H1 (cell line): Measurements from ENCODE around the gene UBE2V1. TPM values are rescaled to one million over a fixed set of nuclear protein-coding genes. Genes with fewer than 3 reads are reported as not detected.

Source experiments
- CTCF ChIA-PET: fragments of 300-600 bp; sonication (Branson Sonifier 250); formaldehyde crosslinking; loops from one replicate; lab custom pipeline; 2021; ENCODE audit not compliant: partially characterized antibody; lab: Charles Lee
- POLR2A ChIA-PET: fragments of 300-600 bp; sonication (Branson Sonifier 250); formaldehyde crosslinking; loops from one replicate; lab custom pipeline; 2021; ENCODE audit warnings: inconsistent platforms; ENCODE audit not compliant: partially characterized antibody; lab: Charles Lee
- DNase-seq, 2 experiments: peaks; one replicate each; pipeline versions ENCODE4 v3.0.0 to v3.0.0-alpha.2; 2010 to 2022; ENCODE audit warnings: low spot score in 2 of 2, low read depth in 1 of 2, mixed read lengths in 1 of 2
- FAIRE-seq: peaks from 2 replicates; lab custom pipeline; 2011; peaks lifted over from hg19 to GRCh38; lab: Jason Lieb, UNC
- H2AFZ ChIP-seq: 2 replicates; pipeline ENCODE4 v1.8.1; 2012; ENCODE audit warnings: low read length, inconsistent platforms
- H2AK5ac ChIP-seq: 2 replicates; pipeline ENCODE4 v1.6.1; 2013; ENCODE audit warnings: low read depth, low read length
- H2BK120ac ChIP-seq: replicated peaks from 2 replicates; pipeline ENCODE3; 2013; ENCODE audit warnings: low read depth, low read length, inconsistent platforms
- H2BK12ac ChIP-seq: 2 replicates; pipeline ENCODE4 v1.6.1; 2013; ENCODE audit warnings: low read depth, low read length
- H2BK15ac ChIP-seq: 2 replicates; pipeline ENCODE4 v1.6.1; 2013; ENCODE audit warnings: low read length
- H2BK20ac ChIP-seq: 2 replicates; pipeline ENCODE4 v1.6.1; 2013; ENCODE audit warnings: low read length
- H2BK5ac ChIP-seq: 2 replicates; pipeline ENCODE4 v1.6.1; 2013; ENCODE audit warnings: low read depth, low read length
- H3K14ac ChIP-seq: 2 replicates; pipeline ENCODE4 v1.6.1; 2013; ENCODE audit warnings: inconsistent platforms; ENCODE audit not compliant: insufficient read length
- H3K18ac ChIP-seq: 2 replicates; pipeline ENCODE4 v1.6.1; 2013; ENCODE audit warnings: low read length; ENCODE audit errors: extremely low read depth
- H3K23ac ChIP-seq: 2 replicates; pipeline ENCODE4 v1.6.1; 2013; ENCODE audit warnings: inconsistent platforms; ENCODE audit not compliant: insufficient read length
- H3K23me2 ChIP-seq: 2 replicates; pipeline ENCODE4 v1.6.1; 2013; ENCODE audit warnings: low read depth, low read length
- H3K27ac ChIP-seq: 2 replicates; pipeline ENCODE4 v1.6.1; 2011; ENCODE audit warnings: low read depth, low read length, inconsistent platforms
- H3K27me3 ChIP-seq, 4 experiments: replicated peaks in 1 of 4; 1 replicate in 1 of 4; 2 replicates in 3 of 4; pipeline versions ENCODE4 v1.6.1 to v1.8.1; 2011 to 2013; ENCODE audit warnings: low read length in 3 of 4, mild to moderate bottlenecking in 3 of 4, inconsistent platforms in 2 of 4, mixed read lengths in 2 of 4, moderate library complexity in 1 of 4; ENCODE audit not compliant: control insufficient read depth in 3 of 4, insufficient read depth in 3 of 4; ENCODE audit errors: extremely low read depth in 1 of 4
- H3K36me3 ChIP-seq, 4 experiments: 2 replicates each; pipeline versions ENCODE4 v1.6.1 to v1.8.1; 2011 to 2013; ENCODE audit warnings: mild to moderate bottlenecking in 4 of 4, low read length in 3 of 4, moderate library complexity in 2 of 4, control low read depth in 1 of 4, inconsistent platforms in 1 of 4; ENCODE audit not compliant: insufficient read depth in 4 of 4, control insufficient read depth in 2 of 4
- H3K4ac ChIP-seq: replicated peaks from 2 replicates; pipeline ENCODE3; 2013; ENCODE audit warnings: low read length, low read depth, mixed read lengths, inconsistent platforms; ENCODE audit not compliant: insufficient read length
- H3K4me1 ChIP-seq, 4 experiments: replicated peaks in 1 of 4; 1 replicate in 1 of 4; 2 replicates in 3 of 4; pipeline versions ENCODE4 v1.6.1 to v1.8.1; 2011 to 2013; ENCODE audit warnings: low read length in 3 of 4, inconsistent platforms in 2 of 4, mixed read lengths in 1 of 4; ENCODE audit not compliant: insufficient read depth in 4 of 4, control insufficient read depth in 3 of 4
- H3K4me2 ChIP-seq, 2 experiments: 2 replicates each; pipeline versions ENCODE4 v1.6.1 to v1.8.1; 2011 to 2013; ENCODE audit warnings: low read depth in 2 of 2, low read length in 2 of 2, control low read depth in 1 of 2, inconsistent platforms in 1 of 2, mild to moderate bottlenecking in 1 of 2; ENCODE audit not compliant: insufficient read depth in 1 of 2
- H3K4me3 ChIP-seq, 4 experiments: fragments of 200-600, 300-600 bp in 1 of 4; sonication (generic), shearing (Covaris generic), sonication (Bioruptor Twin) in 1 of 4; 2 replicates each; pipeline versions ENCODE4 v1.5.1 to v1.8.1; 2011 to 2016; ENCODE audit warnings: low read length in 4 of 4, low read depth in 3 of 4, control low read depth in 2 of 4, inconsistent platforms in 2 of 4, mild to moderate bottlenecking in 2 of 4, mixed read lengths in 1 of 4, moderate library complexity in 1 of 4; ENCODE audit not compliant: insufficient read depth in 2 of 4; ENCODE audit errors: extremely low read depth in 1 of 4
- H3K56ac ChIP-seq: replicated peaks from 2 replicates; pipeline ENCODE3; 2013; ENCODE audit warnings: low read depth, mild to moderate bottlenecking, mixed read lengths, low read length, inconsistent platforms; ENCODE audit not compliant: insufficient read length
- H3K79me1 ChIP-seq: 2 replicates; pipeline ENCODE4 v1.6.1; 2013; ENCODE audit warnings: low read depth, low read length, control low read depth
- H3K79me2 ChIP-seq, 2 experiments: 2 replicates each; pipeline versions ENCODE4 v1.6.1 to v1.8.1; 2012 to 2013; ENCODE audit warnings: low read length in 2 of 2, mild to moderate bottlenecking in 2 of 2, inconsistent platforms in 1 of 2; ENCODE audit not compliant: insufficient read depth in 2 of 2, control insufficient read depth in 1 of 2
- H3K9ac ChIP-seq, 4 experiments: replicated peaks in 1 of 4; 1 replicate in 1 of 4; 2 replicates in 3 of 4; pipeline versions ENCODE4 v1.6.1 to v1.8.1; 2011 to 2013; ENCODE audit warnings: low read depth in 3 of 4, low read length in 3 of 4, control low read depth in 2 of 4, mild to moderate bottlenecking in 2 of 4, moderate library complexity in 2 of 4, inconsistent platforms in 1 of 4; ENCODE audit errors: extremely low read depth in 1 of 4
- H3K9me3 ChIP-seq, 2 experiments: 2 replicates each; pipeline versions ENCODE4 v1.6.1 to v1.8.1; 2012 to 2013; ENCODE audit warnings: mild to moderate bottlenecking in 2 of 2, moderate library complexity in 2 of 2, control low read depth in 1 of 2, inconsistent platforms in 1 of 2, low read depth in 1 of 2, low read length in 1 of 2, mixed read lengths in 1 of 2; ENCODE audit not compliant: insufficient read depth in 2 of 2
- H4K20me1 ChIP-seq, 2 experiments: replicated peaks in 1 of 2; 2 replicates each; pipeline versions ENCODE3 to v1.8.1; 2011 to 2013; ENCODE audit warnings: inconsistent platforms in 2 of 2, low read length in 2 of 2, mild to moderate bottlenecking in 1 of 2; ENCODE audit not compliant: insufficient read depth in 2 of 2, control insufficient read depth in 1 of 2
- H4K5ac ChIP-seq: 2 replicates; pipeline ENCODE4 v1.6.1; 2013; ENCODE audit warnings: low read length, low read depth, mixed read lengths, inconsistent platforms; ENCODE audit not compliant: insufficient read length
- H4K8ac ChIP-seq: 2 replicates; pipeline ENCODE4 v1.8.0; 2013; ENCODE audit warnings: mild to moderate bottlenecking, moderate library complexity, low read length, inconsistent platforms; ENCODE audit not compliant: insufficient read depth; ENCODE audit errors: extremely low read depth
- H4K91ac ChIP-seq: replicated peaks from 2 replicates; pipeline ENCODE3; 2013; ENCODE audit warnings: low read length, mixed read lengths, inconsistent platforms; ENCODE audit not compliant: insufficient read length
- BCL11A ChIP-seq, 2 experiments: IDR thresholded peaks; one replicate each; pipeline ENCODE4 v1.6.1; 2011; ENCODE audit warnings: low read depth in 2 of 2, low read length in 2 of 2, mild to moderate bottlenecking in 2 of 2
- CBX5 ChIP-seq: fragments of 300-800, 300-1000 bp; sonication (generic); IDR thresholded peaks from 2 replicates; pipeline ENCODE4 v1.7.1; 2016; ENCODE audit warnings: antibody characterized with exemption, low read length, low read depth
- CREB1 ChIP-seq: IDR thresholded peaks from 2 replicates; pipeline ENCODE4 v1.6.1; 2012; ENCODE audit warnings: inconsistent platforms
- GTF2F1 ChIP-seq: IDR thresholded peaks from 2 replicates; pipeline ENCODE4 v1.6.1; 2012; ENCODE audit warnings: low read depth, low read length, improper control_type of control experiment, borderline replicate concordance
- KDM4A ChIP-seq: IDR thresholded peaks from one replicate; pipeline ENCODE4 v1.7.1; 2012; ENCODE audit warnings: low read depth, mild to moderate bottlenecking, moderate library complexity, low read length, inconsistent platforms; ENCODE audit not compliant: severe bottlenecking
- POLR2A ChIP-seq, 2 experiments: IDR thresholded peaks; 1 replicate in 1 of 2; 2 replicates in 1 of 2; pipeline ENCODE4 v1.6.1; 2011; ENCODE audit warnings: low read depth in 2 of 2, low read length in 2 of 2, mild to moderate bottlenecking in 2 of 2; ENCODE audit errors: control extremely low read depth in 1 of 2
- POU5F1 ChIP-seq: IDR thresholded peaks from 2 replicates; pipeline ENCODE4 v1.6.1; 2011; ENCODE audit warnings: low read depth, mild to moderate bottlenecking, low read length, moderate library complexity
- TCF12 ChIP-seq: IDR thresholded peaks from 2 replicates; pipeline ENCODE4 v1.6.1; 2011; ENCODE audit warnings: low read depth, mild to moderate bottlenecking, low read length
- TEAD4 ChIP-seq: IDR thresholded peaks from 2 replicates; pipeline ENCODE4 v1.6.1; 2012; ENCODE audit warnings: low read depth, low read length, inconsistent platforms, mixed read lengths
- ZNF274 ChIP-seq: IDR thresholded peaks from 2 replicates; pipeline ENCODE4 v1.7.0; 2012; ENCODE audit warnings: low read length, borderline replicate concordance; ENCODE audit errors: extremely low read depth
- WGBS, 2 experiments: shearing (Covaris generic) in 1 of 2; methylation state at CpG; one replicate each; pipeline versions ENCODE4 v1.1.6 to v1.1.7; 2013 to 2015; ENCODE audit warnings: low lambda C conversion rate in 2 of 2, mixed read lengths in 2 of 2, inconsistent platforms in 1 of 2, low coverage in 1 of 2, missing lambda C conversion rate in 1 of 2; ENCODE audit not compliant: insufficient replicate concordance in 2 of 2, insufficient coverage in 1 of 2, insufficient read length in 1 of 2; ENCODE audit errors: extremely low coverage in 1 of 2, missing lambda C conversion rate in 1 of 2; 5-methylcytosine and 5-hydroxymethylcytosine counted together
- polyA plus RNA-seq, 7 experiments: library from polyadenylated mRNA; depleted of rRNA in 3 of 7; stranded (reverse) in 5 of 7; unstranded in 2 of 7; fragments of >200 nt in 5 of 7; fragments of 200-250 nt in 2 of 7; gene quantifications; 1 replicate in 5 of 7; 2 replicates in 1 of 7; 4 replicates in 1 of 7; pipeline versions ENCODE4 v1.2.1 to v1.2.3, GENCODE V29; 2011 to 2013; ENCODE audit warnings: missing spikeins in 2 of 7, mixed read lengths in 2 of 7
- total RNA-seq: library from RNA; stranded (reverse); fragmentation: NEBNext Ultra II Directional; extraction: Animal tissue kit (Norgen Biotek cat#: 25700); gene quantifications from 2 replicates; pipeline ENCODE4 v1.2.1, GENCODE V29; 2021

The UBE2V1 gene
- total and polyA plus RNA-seq, 2 of the 8 experiments (the other 6 are each of a cell fraction or from before 2014, with no cell fraction given), result 141 to 184 TPM

GRCh38 chr20:50153500-50154377 is 40.8 kb upstream of the UBE2V1 start, which contains the start of gene PEDS1:
PEDS1 (minus strand) TSS chr20:50153723; CDS start chr20:50153637, 86 bp downstream.
- peak within 1 kb of the TSS; percentile 94 for H3K4ac ChIP-seq
- peak within 1 kb of the TSS; percentile 95; the same call in 1 of the 2 replicates for H2BK12ac ChIP-seq
- peak within 1 kb of the TSS; percentile 95 for H3K18ac ChIP-seq
- peaks cover 3 to 17% of the 10 kb centered on the region in 2 experiments for H4K20me1 ChIP-seq
- H4K91ac ChIP-seq, result peak within 1 kb of the TSS; percentile 98
- ChIA-PET CTCF (interaction anchor here (1.1 to 8.5 kb wide), 19 partner anchors 11 to 188 kb away, joined by 3 to 141 read pairs (median 7); no protein-coding TSS in a partner anchor), POLR2A (interaction anchor here (0.6 to 4.1 kb wide), 16 partner anchors 12 to 209 kb away, joined by 3 to 40 read pairs (median 5); partner anchors contain the start of genes CEBPB and UBE2V1)
- FAIRE-seq (no peak), DNase-seq (peak in 1 of 2 experiments; percentile 87)
- peaks cover 0 to 3% (median under 1%) of the 10 kb centered on the region in 4 experiments; a peak in 2 of 7 replicates for H3K27me3 ChIP-seq
- peak within 1 kb of the TSS; percentile 86 to 98 for H3K4me2 ChIP-seq
- H3K36me3 ChIP-seq, result no peaks in the 10 kb centered on the region; a peak in 1 of 8 replicates
- peak within 1 kb of the TSS; percentile 61 to 98 (median 86) for H3K4me3 ChIP-seq
- H2AFZ ChIP-seq, result peak within 1 kb of the TSS; percentile 28; the same call in 1 of the 2 replicates
- H2BK5ac ChIP-seq, result 0 out of 2 replicates have a peak within 1 kb of the TSS, but pooled peaks have one; percentile 66
- peak within 1 kb of the TSS; percentile 89 for H4K8ac ChIP-seq
- H3K23me2 ChIP-seq, result peaks cover 11% of the 10 kb centered on the region; the same call in 1 of the 2 replicates
- H3K79me2 ChIP-seq, result peaks cover 0 to 38% of the 10 kb centered on the region in 2 experiments; a peak in 2 of 4 replicates
- H3K9me3 ChIP-seq, result no peaks in the 10 kb centered on the region
- no peak within 1 kb of the TSS for H3K14ac ChIP-seq
- H3K9ac ChIP-seq, result peak within 1 kb of the TSS; percentile 53 to 84 (median 72)
- peak within 1 kb of the TSS; percentile 66; the same call in 1 of the 2 replicates for H2AK5ac ChIP-seq
- H3K23ac ChIP-seq, result no peak within 1 kb of the TSS
- peak within 1 kb of the TSS; percentile 79 for H2BK120ac ChIP-seq
- peak within 1 kb of the TSS; percentile 97; the same call in 1 of the 2 replicates for H2BK15ac ChIP-seq
- peaks cover 13% of the 10 kb centered on the region for H3K79me1 ChIP-seq
- peak within 1 kb of the TSS; percentile 76 for H4K5ac ChIP-seq
- WGBS, 2 experiments, result 5% methylated on average over 90 of the region's 99 CpGs; no CpG with 5 or more reads in 1 of the 2 experiments
- H3K4me1 ChIP-seq, result peaks cover 9 to 27% (median 16%) of the 10 kb centered on the region in 4 experiments
- peak within 1 kb of the TSS; percentile 32; the same call in 1 of the 2 replicates for H2BK20ac ChIP-seq
- peak within 1 kb of the TSS; percentile 26; the same call in 1 of the 2 replicates for H3K27ac ChIP-seq
- peak within 1 kb of the TSS; percentile 69 for H3K56ac ChIP-seq
- no peak for TF ChIP-seq CBX5
- no peak for TF ChIP-seq TEAD4
- no peak for TF ChIP-seq ZNF274
- no peak for TF ChIP-seq POU5F1
- TF ChIP-seq CREB1, result peak; percentile 54; the same call in 1 of the 2 replicates
- no peak for TF ChIP-seq BCL11A (IDR thresholded peaks at IDR 0.05; ENCODE audit: low read depth in 2 of 2, low read length in 2 of 2)
- TF ChIP-seq GTF2F1, result no peak
- peak; percentile 70 to 75 for TF ChIP-seq POLR2A (IDR thresholded peaks at IDR 0.05; ENCODE audit: control extremely low read depth in 1 of 2, low read depth in 2 of 2, low read length in 2 of 2)
- no peak for TF ChIP-seq TCF12
- TF ChIP-seq KDM4A, result peak; percentile 74
